ENCODE measurements around the gene CYBRD1.

- TF ChIP-seq CTCF (IDR thresholded peaks at IDR 0.05): no peak
- no peak for TF ChIP-seq EP300 (IDR thresholded peaks at IDR 0.05)
- no peak for TF ChIP-seq POLR2AphosphoS5 (IDR thresholded peaks at IDR 0.05)
- TF ChIP-seq POLR2A (IDR thresholded peaks at IDR 0.05): no peak
Measured at GRCh38 chr2:171579481-171579880, 57.2 kb downstream of the CYBRD1 start.
